ENCODE measurements around the gene DLG4. TPM values are rescaled to one million over a fixed set of nuclear protein-coding genes. Genes with fewer than 3 reads are reported as not detected.
A peak's percentile ranks its signal among the peaks of the same experiment; 100 is the strongest.

The DLG4 gene
- total and polyA plus RNA-seq, 2 donors (not counting 3 experiments of a cell fraction or from before 2014, with no cell fraction given), result 14.9 to 34.6 TPM

- Histone ChIP-seq H3K27me3 (ENCODE audit: control insufficient read depth in 2 of 2, insufficient read depth in 2 of 2, low read length in 2 of 2) (no peaks in the 10 kb centered on the region), H2AFZ (ENCODE audit: low read depth, low read length) (no peak overlapping the region), H3K27ac (ENCODE audit: insufficient read depth, low read depth, low read length) (peak overlapping the region; percentile 63), H3K4me3 (replicated peaks in 1 of 3; ENCODE audit: insufficient read depth in 1 of 3, low read depth in 1 of 3, low read length in 3 of 3) (peak overlapping the region in 2 of 3 experiments; percentile 43 to 44), H4K20me1 (replicated peaks; ENCODE audit: control insufficient read depth, extremely low read depth, insufficient read depth, low read length) (no peaks in the 10 kb centered on the region), H3K9me1 (replicated peaks; ENCODE audit: control insufficient read depth, extremely low read depth, insufficient read depth, low read length) (no peaks in the 10 kb centered on the region), H3K4me1 (ENCODE audit: control insufficient read depth, extremely low read depth, insufficient read depth, low read length) (peaks cover 29% of the 10 kb centered on the region), H3K79me2 (ENCODE audit: control insufficient read depth, insufficient read depth, low read length) (peaks cover 18% of the 10 kb centered on the region), H3K9ac (replicated peaks; ENCODE audit: extremely low read depth, insufficient read depth, low read length) (no peak overlapping the region), H3K4me2 (ENCODE audit: insufficient read depth, low read length) (peak overlapping the region; percentile 58), H3K9me3 (replicated peaks; ENCODE audit: control insufficient read depth, insufficient read depth, low read length) (no peaks in the 10 kb centered on the region), H3K36me3 (ENCODE audit: control insufficient read depth in 2 of 2, extremely low read depth in 1 of 2, insufficient read depth in 2 of 2, low read length in 2 of 2) (no peaks in the 10 kb centered on the region)
- intact Hi-C loops (cut with micrococcal nuclease), result loop anchor here (1.0 to 2.0 kb wide), 3 partner anchors 9 to 93 kb away; partner anchors contain the start of genes EIF5A and ELP5
- POLR2A ChIA-PET, result no interaction called here
- dilution Hi-C loops (cut with MboI; ENCODE audit: extremely low pct_ligation_motif_present, low sequenced_read_pairs), result no loop called here
- FAIRE-seq (no peak), DNase-seq (ENCODE audit: low read depth, low spot score) (peak; percentile 82)
- TF ChIP-seq CTCF (IDR thresholded peaks at IDR 0.05; ENCODE audit: extremely low read depth in 1 of 2, insufficient read depth in 1 of 2, low read depth in 1 of 2, low read length in 2 of 2), result peak; percentile 62 to 75
- TF ChIP-seq MAX (IDR thresholded peaks at IDR 0.05; ENCODE audit: insufficient read depth, insufficient read length), result no peak
- no TSS peak for BruUV-seq (replicated peaks)
- CTCF ChIA-PET, result interaction anchor here (0.7 to 2.8 kb wide), 6 partner anchors 25 to 168 kb away, joined by 3 to 16 read pairs (median 4); partner anchors contain the start of gene PHF23
Observed at GRCh38 chr17:7213895-7214299, 5.7 kb downstream of the DLG4 start.

DNA sequence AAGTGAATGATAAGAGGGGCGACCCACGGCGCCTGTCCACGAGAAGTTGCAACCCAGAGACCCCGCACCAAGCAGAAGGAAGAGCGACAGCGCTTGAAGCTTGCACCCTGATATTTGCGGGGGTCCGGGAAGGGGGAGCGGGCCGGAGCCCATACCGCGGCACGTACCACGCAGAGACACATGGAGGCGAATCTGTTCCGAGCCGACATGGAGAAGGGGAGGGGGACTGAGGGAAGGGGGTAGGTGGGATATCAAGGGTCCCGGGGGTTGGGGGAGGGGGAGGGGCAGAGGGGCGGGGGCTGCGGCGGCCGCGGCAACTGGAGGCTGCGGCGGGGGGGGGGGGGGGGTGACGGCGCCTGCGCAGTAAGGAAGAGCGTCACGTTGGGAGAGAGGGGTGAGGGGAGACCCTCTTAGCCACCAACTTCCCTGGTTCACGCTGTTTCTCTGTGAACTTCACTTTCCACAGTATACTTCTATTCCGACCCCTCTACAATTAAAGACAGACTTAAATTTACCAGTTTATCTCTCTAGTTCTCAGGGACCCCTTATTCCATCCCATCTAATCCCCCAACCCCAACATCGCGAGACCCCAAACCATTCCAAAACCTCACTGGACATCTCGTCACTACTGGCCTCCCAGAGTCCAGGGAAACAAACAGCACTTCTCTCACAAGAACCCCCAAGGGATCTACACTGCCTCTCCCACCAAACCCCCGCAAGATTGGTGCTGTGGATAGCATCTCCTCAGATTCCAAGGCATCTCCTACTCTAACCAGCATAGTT, 8.0 kb downstream of the DLG4 start:
- POLR2A ChIA-PET, result no interaction called here
- Histone ChIP-seq H3K9ac (replicated peaks; ENCODE audit: extremely low read depth, insufficient read depth, low read length) (no peak overlapping the region), H3K4me2 (ENCODE audit: insufficient read depth, low read length) (no peak overlapping the region), H3K4me3 (replicated peaks in 1 of 3; ENCODE audit: insufficient read depth in 1 of 3, low read depth in 1 of 3, low read length in 3 of 3) (no peak overlapping the region), H3K4me1 (ENCODE audit: control insufficient read depth, extremely low read depth, insufficient read depth, low read length) (peaks cover 26% of the 10 kb centered on the region), H3K27me3 (ENCODE audit: control insufficient read depth in 2 of 2, insufficient read depth in 2 of 2, low read length in 2 of 2) (no peaks in the 10 kb centered on the region), H4K20me1 (replicated peaks; ENCODE audit: control insufficient read depth, extremely low read depth, insufficient read depth, low read length) (no peaks in the 10 kb centered on the region), H3K36me3 (ENCODE audit: control insufficient read depth in 2 of 2, extremely low read depth in 1 of 2, insufficient read depth in 2 of 2, low read length in 2 of 2) (peaks cover 0 to 3% of the 10 kb centered on the region in 2 experiments), H3K27ac (ENCODE audit: insufficient read depth, low read depth, low read length) (no peak overlapping the region), H3K9me3 (replicated peaks; ENCODE audit: control insufficient read depth, insufficient read depth, low read length) (no peaks in the 10 kb centered on the region), H3K9me1 (replicated peaks; ENCODE audit: control insufficient read depth, extremely low read depth, insufficient read depth, low read length) (no peaks in the 10 kb centered on the region), H3K79me2 (ENCODE audit: control insufficient read depth, insufficient read depth, low read length) (peaks cover 15% of the 10 kb centered on the region), H2AFZ (ENCODE audit: low read depth, low read length) (no peak overlapping the region)
- dilution Hi-C loops (cut with MboI; ENCODE audit: extremely low pct_ligation_motif_present, low sequenced_read_pairs), result no loop called here
- intact Hi-C loops (cut with micrococcal nuclease), result no loop called here
- FAIRE-seq (no peak), DNase-seq (ENCODE audit: low read depth, low spot score) (no peak)
- TF ChIP-seq EZH2 (IDR thresholded peaks at IDR 0.05; ENCODE audit: borderline replicate concordance, low read depth, low read length, severe bottlenecking) (no peak), GATA2 (IDR thresholded peaks at IDR 0.05; ENCODE audit: insufficient read depth, insufficient read length, low read depth, low read length) (no peak), MYC (IDR thresholded peaks at IDR 0.05; ENCODE audit: low read depth, low read length) (no peak), JUN (IDR thresholded peaks at IDR 0.05; ENCODE audit: borderline replicate concordance, insufficient read depth, insufficient read length, low read depth) (no peak), POLR2AphosphoS5 (IDR thresholded peaks at IDR 0.05; ENCODE audit: insufficient read depth, low read depth, low read length) (no peak), MAX (IDR thresholded peaks at IDR 0.05; ENCODE audit: insufficient read depth, insufficient read length) (no peak), POLR2A (IDR thresholded peaks at IDR 0.05; ENCODE audit: low read depth, low read length) (no peak), CTCF (IDR thresholded peaks at IDR 0.05; ENCODE audit: extremely low read depth in 1 of 2, insufficient read depth in 1 of 2, low read depth in 1 of 2, low read length in 2 of 2) (no peak), FOS (IDR thresholded peaks at IDR 0.05; ENCODE audit: borderline replicate concordance, insufficient read depth, low read length) (no peak)
- BruUV-seq (replicated peaks), result no TSS peak
- CTCF ChIA-PET, result no interaction called here

Measured in endothelial cell of umbilical vein (primary cell).